Stimulated activated CD8-positive, alpha-beta memory T cell treated with anti-CD3 and anti-CD28 coated beads, Interleukin-15, amount 100 ng/mL, for 1 hour (primary cell): ENCODE results near the gene GH2.
"Not testable (repeated sequence)": the region's sequence is repeated elsewhere in the genome, so short reads cannot be mapped to it uniquely, and the experiment has no call there.

Source experiments
- DNase-seq: peaks from one replicate; pipeline ENCODE4 v3.0.0-alpha.2; 2020; ENCODE audit warnings: low read depth

The GH2 gene

GRCh38 chr17:63881935-63882601, at the start of gene GH2:
Gene GH2 (minus strand): TSS chr17:63881944. CDS start chr17:63881801, 143 bp downstream.
- DNase-seq, result peak; percentile 38

- DNase-seq, result no peak
Measured at GRCh38 chr17:63930951-63931575, 49.3 kb upstream of the GH2 start.

- DNase-seq, result no peak
Measured at GRCh38 chr17:63929860-63930766, 48.4 kb upstream of the GH2 start.

DNA sequence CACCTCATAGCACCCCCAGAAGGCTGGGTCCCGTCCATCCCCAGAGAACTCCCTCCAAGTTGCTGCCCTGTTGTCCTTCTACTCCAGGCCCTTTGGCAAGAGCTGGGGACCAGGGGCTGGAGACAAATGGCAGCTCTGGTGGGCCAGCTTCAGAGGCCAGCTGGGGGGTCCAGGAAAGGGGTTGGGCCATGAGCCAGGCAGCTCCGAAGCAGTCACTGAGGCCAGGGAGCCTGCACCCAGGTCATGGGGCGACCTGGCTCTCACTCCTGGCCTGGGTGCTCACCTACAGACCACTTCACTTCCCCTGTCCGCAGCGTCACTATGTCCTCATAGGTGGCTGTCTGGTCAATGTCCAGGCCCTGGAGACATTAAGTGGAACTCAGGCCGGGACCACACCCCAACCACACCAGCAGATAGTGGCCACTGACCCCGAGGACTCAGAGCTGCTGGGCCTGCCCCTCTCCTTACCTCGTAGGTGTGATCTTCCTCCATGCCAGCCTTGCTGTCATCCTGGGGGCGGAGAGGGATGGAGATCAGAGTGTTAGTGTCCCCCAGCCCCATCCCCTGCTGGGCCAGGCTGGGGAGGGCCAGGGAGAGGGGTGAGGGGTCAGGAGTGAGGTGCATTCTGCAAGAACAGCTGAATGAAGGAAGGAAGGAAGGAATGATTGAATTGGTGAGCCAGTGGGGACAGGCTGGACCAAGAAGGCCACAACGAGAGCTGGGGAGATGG, 47.4 kb upstream of the GH2 start:
- no peak for DNase-seq

DNA sequence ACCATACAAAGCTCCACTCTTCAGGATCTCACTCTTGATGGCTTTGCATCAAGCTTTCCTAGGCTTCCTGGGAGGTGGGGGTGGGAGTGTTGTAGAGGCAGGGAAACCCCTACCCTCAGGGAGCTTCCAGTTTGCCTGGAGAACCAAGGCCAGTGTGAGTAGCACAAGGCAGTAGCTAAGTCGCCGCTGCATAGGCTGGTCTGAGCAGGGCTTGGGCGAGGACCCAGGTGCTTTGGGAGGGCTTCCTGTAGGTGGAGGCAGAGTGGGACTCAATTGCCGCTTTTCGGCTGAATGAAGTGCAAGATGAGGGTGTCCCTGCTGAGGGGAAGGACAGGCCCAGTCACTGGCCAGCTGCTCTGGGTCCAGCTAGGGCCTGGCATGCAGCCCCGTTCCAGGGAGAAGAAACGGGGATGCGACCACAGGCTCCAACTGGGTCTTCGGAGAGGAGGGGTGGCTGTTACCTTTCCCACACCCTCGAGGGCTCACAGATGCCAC, 46.5 kb upstream of the GH2 start:
- DNase-seq, result no peak

DNA sequence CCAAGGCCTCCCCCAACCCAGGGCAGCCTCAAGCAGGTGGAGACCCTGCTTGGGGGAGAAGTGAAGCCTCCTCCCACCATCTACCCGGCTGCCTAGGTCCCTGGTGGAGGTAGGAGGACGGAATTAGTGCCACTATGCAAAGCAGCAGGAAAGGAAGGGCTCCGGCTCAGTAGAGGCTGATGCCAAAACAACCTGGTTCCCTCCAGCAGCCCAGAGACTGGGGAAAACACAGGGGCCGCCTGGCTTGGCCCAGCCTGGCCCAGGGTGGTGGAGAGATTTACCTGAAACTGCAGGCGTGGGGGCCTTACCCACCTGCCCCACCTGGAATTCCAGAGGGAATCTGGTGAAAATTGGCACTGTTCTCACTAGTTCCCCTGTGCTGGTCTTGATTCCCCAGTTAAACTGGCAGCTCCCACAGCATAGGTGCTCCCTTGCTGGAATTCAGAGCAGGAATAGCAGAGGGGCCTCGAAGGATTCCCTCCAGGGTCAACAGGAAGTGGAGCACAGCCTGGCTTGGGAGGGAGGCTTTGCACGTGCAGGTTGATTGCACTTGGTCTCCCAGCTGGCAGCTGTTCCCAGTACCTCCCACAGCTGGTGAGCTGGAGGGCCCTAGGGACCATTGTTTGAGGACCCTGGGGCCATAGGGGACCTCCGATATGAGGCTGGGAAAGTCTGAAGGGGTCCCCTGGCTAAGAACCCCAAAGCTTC, 45.9 kb upstream of the GH2 start:
- no peak for DNase-seq

- DNase-seq, result no peak
Measured at GRCh38 chr17:63926164-63926563, 44.4 kb upstream of the GH2 start.

DNA sequence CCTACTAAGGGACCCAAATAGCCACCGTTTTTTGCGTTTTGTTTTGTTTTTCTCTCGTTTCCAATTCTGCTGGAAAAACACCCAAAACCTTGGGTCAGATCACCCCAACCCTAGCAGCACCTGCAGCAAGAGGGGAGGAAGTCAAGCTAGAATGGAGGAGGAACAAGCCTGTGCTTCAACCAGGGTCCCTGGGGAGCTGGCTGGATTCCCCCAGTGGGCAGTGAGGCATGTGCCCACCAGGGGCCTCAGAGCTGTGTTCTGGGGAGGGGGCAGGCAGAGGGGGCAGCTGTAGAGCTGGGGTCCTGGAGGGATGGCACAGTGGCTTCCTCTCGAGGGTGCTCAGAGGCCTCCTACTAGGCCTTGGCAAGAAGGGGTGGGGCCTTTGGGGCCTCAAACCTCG, 43.9 kb upstream of the GH2 start:
- DNase-seq, result no peak

DNA sequence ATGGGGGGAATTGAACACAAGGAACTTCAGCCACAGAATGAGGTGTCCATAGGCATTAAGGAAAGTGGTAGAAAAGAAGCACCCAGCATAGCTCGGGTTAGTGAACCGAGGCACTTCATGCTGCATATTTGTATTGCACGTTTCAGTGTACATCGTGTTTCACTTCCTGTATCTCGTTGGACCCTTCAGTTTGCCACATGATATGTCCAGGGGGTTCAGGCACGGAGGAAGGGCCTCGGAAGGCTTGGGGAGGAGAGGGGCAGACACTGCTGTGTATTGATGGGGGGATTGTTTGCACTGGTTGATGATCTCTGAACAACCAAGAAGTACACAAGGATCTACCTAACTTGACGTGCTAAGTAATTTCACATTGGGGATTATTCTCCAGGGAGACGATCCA, 40.7 kb upstream of the GH2 start:
- DNase-seq, result not testable (repeated sequence)

DNA sequence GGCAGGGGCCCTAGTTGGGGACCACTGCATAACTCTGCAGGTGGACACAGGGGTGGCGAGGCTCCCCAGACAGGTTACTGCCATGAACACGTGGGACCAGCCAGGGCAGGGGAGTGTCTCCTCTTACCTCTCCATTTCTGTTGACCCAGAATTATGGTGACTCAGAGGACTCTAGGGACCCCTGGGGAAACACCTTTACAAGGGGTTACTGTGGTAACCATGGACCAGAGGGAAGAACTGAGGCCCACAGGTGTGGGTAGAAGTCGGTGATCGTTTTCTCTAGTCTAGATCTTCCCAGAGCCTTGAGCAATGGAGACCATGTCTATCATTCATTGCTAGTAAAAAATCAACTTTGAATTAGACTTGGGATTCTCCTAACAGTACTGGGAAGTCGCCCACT, 39.0 kb upstream of the GH2 start:
- DNase-seq, result not testable (repeated sequence)

GRCh38 chr17:63920050-63920449, 38.3 kb upstream of the GH2 start:
- DNase-seq, result not testable (repeated sequence)

DNA sequence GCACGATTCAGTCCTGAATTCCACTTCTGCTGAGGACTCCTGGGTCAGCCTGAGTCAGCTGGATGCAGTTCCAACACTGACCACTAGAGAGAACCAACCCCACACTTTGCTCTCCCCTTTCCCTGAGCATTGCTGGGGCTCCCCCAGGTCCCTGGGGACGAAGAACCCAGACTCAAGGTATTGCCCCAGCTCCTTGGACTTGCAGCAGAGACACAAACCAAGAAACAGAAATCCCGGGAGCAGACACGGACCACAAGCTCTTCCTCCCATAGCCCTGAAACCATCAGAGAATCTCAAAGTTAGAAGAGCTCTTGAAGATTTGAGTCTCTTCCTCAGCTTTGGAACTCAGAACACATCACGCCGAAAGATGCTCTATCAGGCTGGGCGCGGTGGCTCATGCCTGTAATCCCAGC, 37.6 kb upstream of the GH2 start:
- DNase-seq, result peak; percentile 53

GRCh38 chr17:63918789-63919305, 37.1 kb upstream of the GH2 start, which contains the start of gene GH1:
Gene GH1 (minus strand): TSS chr17:63918839. CDS start chr17:63918776, 63 bp downstream.
- DNase-seq, result not testable (repeated sequence)

GRCh38 chr17:63918305-63918704, 36.6 kb upstream of the GH2 start:
- no peak for DNase-seq

DNA sequence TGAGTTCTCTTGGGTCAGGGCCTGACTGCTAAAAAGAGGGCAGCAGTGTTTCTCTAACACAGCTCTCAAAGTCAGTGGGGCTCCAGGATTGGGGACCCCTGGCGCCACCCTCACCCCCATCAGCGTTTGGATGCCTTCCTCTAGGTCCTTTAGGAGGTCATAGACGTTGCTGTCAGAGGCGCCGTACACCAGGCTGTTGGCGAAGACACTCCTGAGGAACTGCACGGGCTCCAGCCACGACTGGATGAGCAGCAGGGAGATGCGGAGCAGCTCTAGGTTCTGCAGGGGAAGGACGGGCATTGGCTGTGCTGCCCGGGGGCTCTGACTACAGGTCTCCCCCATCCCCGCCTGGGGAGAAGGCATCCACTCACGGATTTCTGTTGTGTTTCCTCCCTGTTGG, 35.9 kb upstream of the GH2 start:
- no peak for DNase-seq

GRCh38 chr17:63917206-63917605, 35.5 kb upstream of the GH2 start:
- not testable (repeated sequence) for DNase-seq

GRCh38 chr17:63916566-63917185, 34.9 kb upstream of the GH2 start:
- DNase-seq, result no peak

DNA sequence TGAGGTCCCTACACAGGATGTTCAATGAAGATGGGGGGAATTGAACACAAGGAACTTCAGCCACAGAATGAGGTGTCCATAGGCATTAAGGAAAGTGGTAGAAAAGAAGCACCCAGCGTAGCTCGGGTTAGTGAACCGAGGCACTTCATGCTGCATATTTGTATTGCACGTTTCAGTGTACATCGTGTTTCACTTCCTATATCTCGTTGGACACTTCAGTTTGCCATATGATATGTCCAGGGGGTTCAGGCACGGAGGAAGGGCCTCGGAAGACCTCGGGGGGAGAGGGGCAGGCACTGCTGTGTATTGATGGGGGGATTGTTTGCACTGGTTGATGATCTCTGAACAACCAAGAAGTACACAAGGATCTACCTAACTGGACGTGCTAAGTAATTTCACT, 34.0 kb upstream of the GH2 start:
- not testable (repeated sequence) for DNase-seq

GRCh38 chr17:63914471-63914870, 32.7 kb upstream of the GH2 start:
- no peak for DNase-seq

GRCh38 chr17:63911657-63912100, 29.9 kb upstream of the GH2 start:
- DNase-seq, result peak; percentile 37
